ENCODE data around the gene RNGTT. TPM values are rescaled to one million over a fixed set of nuclear protein-coding genes. Genes with fewer than 3 reads are reported as not detected.

RNGTT gene
- polyA plus RNA-seq, 1 donor (not counting 4 experiments of a cell fraction or from before 2014, with no cell fraction given), result 9.7 TPM

GRCh38 chr6:88588938-88589337, 374.5 kb downstream of the RNGTT start:
- no peak overlapping the region for H3K27ac ChIP-seq (ENCODE audit: control insufficient read depth, insufficient read depth, low read length)
- no peaks in the 10 kb centered on the region for H3K27me3 ChIP-seq (ENCODE audit: control insufficient read depth, extremely low read depth, insufficient read depth, low read length)
- no peaks in the 10 kb centered on the region for H4K20me1 ChIP-seq (ENCODE audit: control insufficient read depth, extremely low read depth, insufficient read depth, low read length)
- H3K9ac ChIP-seq (ENCODE audit: control insufficient read depth, extremely low read depth, insufficient read depth, low read length), result no peak overlapping the region
- dilution Hi-C loops (cut with MboI; ENCODE audit: extremely low pct_ligation_motif_present, low sequenced_read_pairs), result no loop called here
- H3K4me1 ChIP-seq (ENCODE audit: control insufficient read depth, extremely low read depth, insufficient read depth, low read length), result no peaks in the 10 kb centered on the region
- no peaks in the 10 kb centered on the region for H3K9me3 ChIP-seq (ENCODE audit: control insufficient read depth, low read depth, low read length)
- no peaks in the 10 kb centered on the region for H3K36me3 ChIP-seq (ENCODE audit: control insufficient read depth in 2 of 2, extremely low read depth in 1 of 2, insufficient read depth in 2 of 2, low read length in 2 of 2)
- H3K4me2 ChIP-seq (ENCODE audit: control insufficient read depth, extremely low read depth, insufficient read depth, low read depth, low read length), result no peak overlapping the region
- no peaks in the 10 kb centered on the region for H3K79me2 ChIP-seq (ENCODE audit: control insufficient read depth, insufficient read depth, low read length)
- no peak for FAIRE-seq
- TF ChIP-seq EZH2 (IDR thresholded peaks at IDR 0.05; ENCODE audit: low read length) (no peak), CTCF (optimal IDR thresholded peaks at IDR 0.05 in 1 of 3, IDR thresholded peaks at IDR 0.05 in 1 of 3, conservative IDR thresholded peaks at IDR 0.05 in 1 of 3; ENCODE audit: extremely low read depth in 1 of 3, insufficient read depth in 2 of 3, low read length in 3 of 3) (no peak)
- H3K9me1 ChIP-seq (ENCODE audit: control insufficient read depth, extremely low read depth, insufficient read depth, low read length), result no peaks in the 10 kb centered on the region
- H3K4me3 ChIP-seq (ENCODE audit: control insufficient read depth in 2 of 3, extremely low read depth in 1 of 3, insufficient read depth in 2 of 3, low read depth in 1 of 3, low read length in 3 of 3), result no peak overlapping the region
- no peak for DNase-seq (ENCODE audit: low read depth, low spot score)
- no peak overlapping the region for H2AFZ ChIP-seq (ENCODE audit: control insufficient read depth, low read length)

GRCh38 chr6:88587150-88587520, 376.3 kb downstream of the RNGTT start:
- H3K9ac ChIP-seq (ENCODE audit: control insufficient read depth, extremely low read depth, insufficient read depth, low read length), result no peak overlapping the region
- no peak overlapping the region for H2AFZ ChIP-seq (ENCODE audit: control insufficient read depth, low read length)
- no peaks in the 10 kb centered on the region for H4K20me1 ChIP-seq (ENCODE audit: control insufficient read depth, extremely low read depth, insufficient read depth, low read length)
- no peaks in the 10 kb centered on the region for H3K9me1 ChIP-seq (ENCODE audit: control insufficient read depth, extremely low read depth, insufficient read depth, low read length)
- no peaks in the 10 kb centered on the region for H3K9me3 ChIP-seq (ENCODE audit: control insufficient read depth, low read depth, low read length)
- no peaks in the 10 kb centered on the region for H3K4me1 ChIP-seq (ENCODE audit: control insufficient read depth, extremely low read depth, insufficient read depth, low read length)
- no peak overlapping the region for H3K27ac ChIP-seq (ENCODE audit: control insufficient read depth, insufficient read depth, low read length)
- no peak overlapping the region for H3K4me3 ChIP-seq (ENCODE audit: control insufficient read depth in 2 of 3, extremely low read depth in 1 of 3, insufficient read depth in 2 of 3, low read depth in 1 of 3, low read length in 3 of 3)
- dilution Hi-C loops (cut with MboI; ENCODE audit: extremely low pct_ligation_motif_present, low sequenced_read_pairs), result no loop called here
- H3K79me2 ChIP-seq (ENCODE audit: control insufficient read depth, insufficient read depth, low read length), result no peaks in the 10 kb centered on the region
- no peak for TF ChIP-seq EZH2 (IDR thresholded peaks at IDR 0.05; ENCODE audit: low read length)
- no peak for TF ChIP-seq CTCF (optimal IDR thresholded peaks at IDR 0.05 in 1 of 3, IDR thresholded peaks at IDR 0.05 in 1 of 3, conservative IDR thresholded peaks at IDR 0.05 in 1 of 3; ENCODE audit: extremely low read depth in 1 of 3, insufficient read depth in 2 of 3, low read length in 3 of 3)
- H3K4me2 ChIP-seq (ENCODE audit: control insufficient read depth, extremely low read depth, insufficient read depth, low read depth, low read length), result no peak overlapping the region
- no peaks in the 10 kb centered on the region for H3K36me3 ChIP-seq (ENCODE audit: control insufficient read depth in 2 of 2, extremely low read depth in 1 of 2, insufficient read depth in 2 of 2, low read length in 2 of 2)
- no peak for FAIRE-seq
- no peaks in the 10 kb centered on the region for H3K27me3 ChIP-seq (ENCODE audit: control insufficient read depth, extremely low read depth, insufficient read depth, low read length)
- DNase-seq (ENCODE audit: low read depth, low spot score), result no peak
